NCI-H446 (cell line): ENCODE data around the gene METTL1.

Experiments
- DNase-seq, 2 experiments: peaks; one replicate each; lab custom pipeline; 2025; lab: John Stamatoyannopoulos, UW

Gene METTL1

GRCh38 chr12:57737467-57738460 lies 34.1 kb downstream of the METTL1 start:
- DNase-seq = no peak

GRCh38 chr12:57736741-57737466 lies 35.0 kb downstream of the METTL1 start:
- DNase-seq = no peak

- DNase-seq = peak in 1 of 2 experiments; percentile 51
Measured at GRCh38 chr12:57735952-57736740, 35.8 kb downstream of the METTL1 start.

GRCh38 chr12:57735198-57735855 lies 36.6 kb downstream of the METTL1 start:
- no peak for DNase-seq

- no peak for DNase-seq
Measured at GRCh38 chr12:57734591-57734990, 37.3 kb downstream of the METTL1 start.

GRCh38 chr12:57733928-57734327 lies 38.0 kb downstream of the METTL1 start:
- no peak for DNase-seq

DNA sequence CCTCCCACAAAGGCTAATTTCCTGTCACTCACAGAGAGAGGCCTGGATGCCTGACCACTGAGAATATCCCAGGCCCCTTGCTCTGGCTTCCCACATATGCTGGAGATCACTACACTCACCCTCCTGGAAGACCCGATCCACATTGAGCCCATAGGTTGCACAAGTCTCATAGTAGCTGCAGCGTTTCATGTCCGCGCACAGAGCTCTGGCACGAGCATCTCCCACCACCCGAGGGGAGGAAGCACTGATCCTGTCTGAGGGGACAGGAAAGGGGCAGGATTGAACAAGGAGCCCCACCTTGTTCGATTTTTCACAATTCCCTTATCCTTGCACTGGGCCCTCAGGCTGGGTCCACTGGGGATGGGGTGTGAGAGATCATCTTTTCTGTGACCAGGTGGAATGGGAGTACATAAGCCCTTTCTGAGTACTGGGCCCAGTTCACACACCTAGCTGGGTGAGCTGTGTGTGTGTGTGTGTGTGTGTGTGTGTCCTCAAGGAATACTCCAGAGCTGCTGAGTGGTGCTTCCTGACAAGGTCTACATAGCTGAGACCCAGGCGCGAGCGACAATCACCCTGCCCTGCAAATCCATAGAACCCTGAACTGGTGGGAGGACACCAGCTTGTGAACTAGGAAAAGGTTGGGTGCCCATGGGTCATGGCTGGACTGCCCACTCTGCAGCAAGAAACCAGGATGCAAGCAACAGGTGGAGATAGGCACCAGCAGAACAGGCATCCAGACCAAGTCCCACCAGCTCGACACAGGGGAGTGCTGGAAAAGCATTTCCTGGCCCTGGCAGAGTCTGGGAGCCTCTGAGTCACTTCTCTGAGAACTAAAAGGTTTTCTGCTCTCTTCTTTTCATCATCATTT lies 38.9 kb downstream of the METTL1 start:
- no peak for DNase-seq

GRCh38 chr12:57732270-57732669 lies 39.6 kb downstream of the METTL1 start:
- DNase-seq = no peak

- no peak for DNase-seq
Measured at GRCh38 chr12:57731411-57732080, 40.4 kb downstream of the METTL1 start.

GRCh38 chr12:57730336-57731067 lies 41.4 kb downstream of the METTL1 start:
- no peak for DNase-seq

DNA sequence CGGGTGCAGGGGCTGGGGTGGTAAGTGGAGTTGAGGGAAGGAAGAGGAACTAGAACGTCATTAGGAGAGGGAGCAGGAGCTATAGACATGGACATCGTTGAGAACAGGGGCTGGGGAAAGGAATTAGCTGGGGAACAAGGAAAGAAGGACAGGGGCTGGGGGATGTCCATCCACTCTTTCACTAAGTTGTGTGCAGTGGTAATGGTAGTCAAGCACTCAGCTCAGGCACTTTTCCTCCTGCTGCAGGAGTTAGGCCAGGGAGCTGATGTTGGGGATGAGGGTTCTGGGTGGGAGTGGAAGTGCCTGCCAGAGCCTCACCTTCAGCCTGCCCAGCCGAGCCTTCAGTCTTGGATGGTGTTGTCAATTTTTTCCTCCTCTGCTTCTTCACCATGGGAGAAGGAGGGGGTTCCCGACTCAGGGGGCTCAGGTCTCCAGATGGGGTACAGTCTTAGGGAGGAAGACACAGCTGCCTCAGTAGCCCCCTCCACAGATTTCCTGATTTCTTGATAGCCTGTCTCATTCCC lies 42.5 kb downstream of the METTL1 start:
- no peak for DNase-seq

DNA sequence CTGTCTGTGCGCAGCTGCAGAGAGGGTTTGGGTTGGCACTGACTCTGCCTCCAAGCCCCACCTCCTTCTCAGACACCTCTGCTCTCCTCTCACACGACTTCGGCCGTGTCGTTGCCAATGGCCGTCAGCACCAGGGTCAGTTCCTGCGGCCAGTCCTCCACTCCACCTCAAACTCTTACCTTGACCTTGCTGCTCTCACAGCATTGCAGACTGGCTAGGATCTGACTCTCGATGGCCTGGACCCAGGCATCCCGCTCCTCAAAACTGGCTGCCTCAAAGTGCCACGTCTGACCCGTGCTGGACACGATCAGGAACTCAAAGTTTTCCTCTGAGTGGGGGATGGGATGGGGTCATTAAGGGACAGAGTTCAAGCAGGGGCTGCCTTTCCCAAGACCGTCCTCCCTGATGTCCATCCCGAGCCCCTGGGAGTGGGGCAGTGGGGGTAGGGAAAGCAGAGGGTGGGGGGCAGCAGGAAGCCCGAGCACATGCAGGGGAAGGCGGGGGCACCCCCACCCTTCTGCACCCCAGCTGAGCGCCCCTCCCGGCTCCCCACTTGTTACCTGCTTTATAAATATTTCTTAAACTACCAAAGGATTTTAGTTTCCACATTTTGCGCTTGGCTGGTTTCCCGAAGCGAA lies 44.0 kb downstream of the METTL1 start:
- no peak for DNase-seq

GRCh38 chr12:57726884-57727757 lies 44.8 kb downstream of the METTL1 start:
- DNase-seq = no peak

GRCh38 chr12:57726151-57726883 lies 45.6 kb downstream of the METTL1 start:
- peak; percentile 90 to 91 for DNase-seq

DNA sequence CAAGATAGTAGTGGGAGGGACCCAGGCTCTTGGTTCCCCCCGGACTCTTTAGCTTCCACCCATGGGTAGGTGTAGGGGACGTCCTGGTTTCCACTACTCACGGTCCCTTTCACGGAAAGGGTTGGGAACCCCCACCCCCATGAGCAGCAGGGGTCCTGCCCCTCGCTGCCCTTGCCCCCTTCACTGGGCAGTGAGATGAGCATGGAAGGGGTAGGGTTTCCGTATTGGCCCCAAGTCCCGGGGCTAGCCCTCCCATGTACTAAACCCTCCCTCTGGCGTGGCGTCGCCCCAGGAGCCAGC lies 46.1 kb downstream of the METTL1 start:
- no peak for DNase-seq

- DNase-seq = no peak
Measured at GRCh38 chr12:57724936-57725740, 46.8 kb downstream of the METTL1 start.
